GM12878 (cell line): ENCODE results near the gene COL23A1. TPM values are rescaled to one million over a fixed set of nuclear protein-coding genes. Genes with fewer than 3 reads are reported as not detected.

Experiments used
- ATAC-seq: fragments of 200-7000 bp; cut with Tn5 transposase; 3 replicates; pipeline ENCODE4 v1.9.1; 2020; ENCODE audit warnings: mild to moderate bottlenecking, moderate library complexity
- BruUV-seq: library from RNA; stranded (reverse); fragments of 400-500 nt; replicated peaks from 2 replicates; lab custom pipeline; 2021; lab: Mats Ljungman, UMichigan
- CTCF ChIA-PET: fragments of 300-600 bp; sonication (Branson Sonifier 250); formaldehyde crosslinking; extraction: SDS; loops from one replicate; lab custom pipeline; 2021; ENCODE audit warnings: inconsistent platforms; lab: Yijun Ruan, JAX
- POLR2A ChIA-PET: fragments of 350-600 bp; formaldehyde crosslinking; extraction: SDS; loops from one replicate; lab custom pipeline; 2021; ENCODE audit warnings: inconsistent platforms; lab: Charles Lee
- RAD21 ChIA-PET: fragments of 300-600 bp; sonication (Branson Sonifier 250); formaldehyde crosslinking; loops from one replicate; lab custom pipeline; 2023; ENCODE audit warnings: antibody characterized with exemption; ENCODE audit not compliant: unreplicated experiment; lab: Charles Lee
- SMC1A ChIA-PET: fragments of 300-600 bp; sonication (Branson Sonifier 250); formaldehyde crosslinking; loops from one replicate; lab custom pipeline; 2023; ENCODE audit not compliant: unreplicated experiment, uncharacterized antibody; lab: Charles Lee
- DNase-seq: peaks from one replicate; pipeline ENCODE4 v3.0.0-alpha.2; 2011; ENCODE audit warnings: low read depth, low spot score
- FAIRE-seq: peaks from 3 replicates; lab custom pipeline; 2011; peaks lifted over from hg19 to GRCh38; lab: Jason Lieb, UNC
- H2AFZ ChIP-seq: 2 replicates; pipeline ENCODE4 v1.6.0; 2011; ENCODE audit warnings: low read depth, low read length, control low read depth; ENCODE audit not compliant: control insufficient read depth
- H3K27ac ChIP-seq: 2 replicates; pipeline ENCODE4 v1.5.1; 2011; ENCODE audit warnings: control low read depth; ENCODE audit not compliant: control insufficient read depth, insufficient read depth
- H3K27me3 ChIP-seq, 2 experiments: replicated peaks in 1 of 2; 2 replicates each; pipeline versions ENCODE4 v1.6.0 to v1.6.1; 2011; ENCODE audit warnings: low read length in 1 of 2; ENCODE audit not compliant: control insufficient read depth in 2 of 2, insufficient read depth in 2 of 2
- H3K36me3 ChIP-seq, 2 experiments: 2 replicates each; pipeline ENCODE4 v1.5.1; 2011; ENCODE audit warnings: low read length in 1 of 2; ENCODE audit not compliant: control insufficient read depth in 2 of 2, insufficient read depth in 2 of 2
- H3K4me1 ChIP-seq: 2 replicates; pipeline ENCODE4 v1.6.1; 2011; ENCODE audit warnings: mild to moderate bottlenecking, low read length, moderate library complexity, mixed read lengths; ENCODE audit not compliant: control insufficient read depth, insufficient read depth
- H3K4me2 ChIP-seq: 2 replicates; pipeline ENCODE4 v1.6.0; 2011; ENCODE audit warnings: control low read depth; ENCODE audit not compliant: control insufficient read depth, insufficient read depth
- H3K4me3 ChIP-seq: fragments of 200-600 bp; sonication (generic); 2 replicates; pipeline ENCODE4 v1.5.1; 2016
- H3K79me2 ChIP-seq: 2 replicates; pipeline ENCODE4 v1.6.0; 2011; ENCODE audit warnings: low read length; ENCODE audit not compliant: control insufficient read depth, insufficient read depth
- H3K9ac ChIP-seq: 2 replicates; pipeline ENCODE4 v1.8.0; 2011; ENCODE audit warnings: low read length, control low read depth, mixed read lengths; ENCODE audit not compliant: control insufficient read depth, insufficient read depth
- H3K9me3 ChIP-seq: replicated peaks from 3 replicates; pipeline ENCODE4 v1.5.1; 2011; ENCODE audit warnings: mild to moderate bottlenecking, low read length; ENCODE audit not compliant: control insufficient read depth, insufficient read depth
- H4K20me1 ChIP-seq: 2 replicates; pipeline ENCODE4 v1.6.0; 2011; ENCODE audit not compliant: control insufficient read depth, insufficient read depth
- CBX5 ChIP-seq: sonication (generic); IDR thresholded peaks from 2 replicates; pipeline ENCODE4 v1.6.1; 2016; ENCODE audit warnings: low read depth, moderate library complexity, mild to moderate bottlenecking, inconsistent platforms
- CREB1 ChIP-seq: IDR thresholded peaks from 2 replicates; pipeline ENCODE4 v1.6.1; 2012; ENCODE audit warnings: low read depth, mild to moderate bottlenecking, inconsistent platforms
- CTCF ChIP-seq, 3 experiments: IDR thresholded peaks in 2 of 3; conservative IDR thresholded peaks in 1 of 3; 2 replicates each; pipeline ENCODE4 v1.5.1; 2011; ENCODE audit warnings: low read depth in 3 of 3, low read length in 3 of 3, mild to moderate bottlenecking in 3 of 3, control low read depth in 2 of 3, moderate library complexity in 2 of 3, inconsistent platforms in 1 of 3, mixed read lengths in 1 of 3; ENCODE audit not compliant: control insufficient read depth in 2 of 3, insufficient read depth in 1 of 3; ENCODE audit errors: extremely low read depth in 1 of 3
- EGR1 ChIP-seq, 2 experiments: IDR thresholded peaks; 1 replicate in 1 of 2; 2 replicates in 1 of 2; pipeline ENCODE4 v1.6.1; 2011 to 2012; ENCODE audit warnings: low read depth in 2 of 2, low read length in 2 of 2, borderline replicate concordance in 1 of 2, mild to moderate bottlenecking in 1 of 2, moderate library complexity in 1 of 2
- EZH2 ChIP-seq: IDR thresholded peaks from 2 replicates; pipeline ENCODE4 v1.6.1; 2012; ENCODE audit warnings: low read depth, mild to moderate bottlenecking, control low read depth, inconsistent platforms, low read length, borderline replicate concordance; ENCODE audit not compliant: control insufficient read depth
- FOXK2 ChIP-seq: fragments of 450-650 bp; IDR thresholded peaks from 2 replicates; pipeline ENCODE4 v1.6.1; 2017; ENCODE audit warnings: mild to moderate bottlenecking, moderate library complexity
- GATAD2B ChIP-seq: fragments of 450-650 bp; conservative IDR thresholded peaks from 2 replicates; pipeline ENCODE4 v1.6.1; 2017; ENCODE audit warnings: low read depth, mild to moderate bottlenecking, moderate library complexity
- NBN ChIP-seq: fragments of 450-650 bp; IDR thresholded peaks from 2 replicates; pipeline ENCODE4 v1.6.1; 2016
- PBX3 ChIP-seq: IDR thresholded peaks from 2 replicates; pipeline ENCODE4 v1.6.1; 2011; ENCODE audit warnings: mild to moderate bottlenecking, low read depth, low read length, moderate library complexity; ENCODE audit not compliant: insufficient replicate concordance
- SMAD1 ChIP-seq: fragments of 450-650 bp; IDR thresholded peaks from 2 replicates; pipeline ENCODE4 v1.6.1; 2018; ENCODE audit warnings: mild to moderate bottlenecking, low read depth; ENCODE audit not compliant: partially characterized antibody
- SMAD5 ChIP-seq: IDR thresholded peaks from 2 replicates; pipeline ENCODE4 v1.6.1; 2016; ENCODE audit warnings: antibody characterized with exemption, low read depth
- SP1 ChIP-seq: IDR thresholded peaks from one replicate; pipeline ENCODE4 v1.6.1; 2011; ENCODE audit warnings: low read depth, low read length
- YBX1 ChIP-seq: fragments of 450-650 bp; IDR thresholded peaks from 2 replicates; pipeline ENCODE4 v1.6.1; 2016; ENCODE audit warnings: antibody characterized with exemption
- ZNF274 ChIP-seq: IDR thresholded peaks from one replicate; pipeline ENCODE4 v1.8.0; 2011; ENCODE audit not compliant: insufficient read length, insufficient read depth
- ZNF592 ChIP-seq: fragments of 450-650 bp; IDR thresholded peaks from 2 replicates; pipeline ENCODE4 v1.6.1; 2017; ENCODE audit warnings: mild to moderate bottlenecking, moderate library complexity
- WGBS: methylation state at CpG from one replicate; pipeline ENCODE4 v1.1.6; 2016; ENCODE audit warnings: low lambda C conversion rate; ENCODE audit not compliant: insufficient replicate concordance, insufficient coverage; ENCODE audit errors: missing lambda C conversion rate; 5-methylcytosine and 5-hydroxymethylcytosine counted together
- in situ Hi-C: fragments of 300-500 bp; cut with MboI; formaldehyde crosslinking; loops from 9 replicates; pipeline ENCODE4 v1.14.3; 2018; ENCODE audit warnings: mixed read lengths
- intact Hi-C: fragments of 100-400 bp; cut with micrococcal nuclease; formaldehyde crosslinking; loops from one replicate; pipeline ENCODE4 v1.14.2; 2022; ENCODE audit not compliant: unreplicated experiment
- polyA plus RNA-seq, 11 experiments: library from polyadenylated mRNA; depleted of rRNA in 4 of 11; unstranded in 6 of 11; stranded (reverse) in 5 of 11; fragments of >200 nt; fragmentation: Nextera tagmentation in 4 of 11; fragmentation: Illumina TruSeq in 1 of 11; extraction: Ambion mirVana in 4 of 11; extraction: Trizol in 1 of 11; gene quantifications; 1 replicate in 1 of 11; 2 replicates in 10 of 11; pipeline versions ENCODE4 v1.2.1 to v1.2.3, GENCODE V29; 2011 to 2016; ENCODE audit warnings: inconsistent platforms in 2 of 11, missing spikeins in 2 of 11, low read depth in 1 of 11
- total RNA-seq, 4 experiments: library from RNA; depleted of rRNA in 3 of 4; stranded (reverse); fragments of >200 nt in 3 of 4; fragmentation: Illumina TruSeq in 1 of 4; extraction: Trizol in 1 of 4; gene quantifications; 2 replicates each; pipeline versions ENCODE4 v1.2.1 to v1.2.3, GENCODE V29; 2013 to 2021

COL23A1 gene
- total and polyA plus RNA-seq, 10 of the 15 experiments (the other 5 are each of a cell fraction or from before 2014, with no cell fraction given), result 0.03 to 0.83 (median 0.09) TPM; not detected in 5

GRCh38 chr5:178440181-178440580, 150.0 kb downstream of the COL23A1 start:
- ChIA-PET POLR2A (no interaction called here), RAD21 (no interaction called here), SMC1A (no interaction called here), CTCF (no interaction called here)
- Histone ChIP-seq H3K79me2 (no peaks in the 10 kb centered on the region), H3K4me3 (no peak overlapping the region), H3K27me3 (no peaks in the 10 kb centered on the region), H3K36me3 (no peaks in the 10 kb centered on the region), H3K27ac (no peak overlapping the region), H3K4me1 (no peaks in the 10 kb centered on the region), H3K9ac (no peak overlapping the region), H2AFZ (no peak overlapping the region), H3K4me2 (no peak overlapping the region), H4K20me1 (no peaks in the 10 kb centered on the region), H3K9me3 (no peaks in the 10 kb centered on the region)
- no peak for TF ChIP-seq GATAD2B
- no peak for TF ChIP-seq ZNF592
- no peak for TF ChIP-seq CBX5
- TF ChIP-seq EGR1 (IDR thresholded peaks at IDR 0.05; ENCODE audit: borderline replicate concordance in 1 of 2, low read depth in 2 of 2, low read length in 2 of 2), result no peak
- no peak for TF ChIP-seq EZH2
- no peak for TF ChIP-seq PBX3
- TF ChIP-seq CTCF (IDR thresholded peaks at IDR 0.05 in 2 of 3, conservative IDR thresholded peaks at IDR 0.05 in 1 of 3; ENCODE audit: control insufficient read depth in 2 of 3, extremely low read depth in 1 of 3, insufficient read depth in 1 of 3, low read depth in 3 of 3, low read length in 3 of 3), result no peak
- no peak for TF ChIP-seq ZNF274
- TF ChIP-seq NBN, result no peak
- TF ChIP-seq SMAD1, result no peak
- TF ChIP-seq SP1, result no peak
- TF ChIP-seq YBX1, result no peak
- TF ChIP-seq FOXK2, result no peak
- TF ChIP-seq CREB1, result no peak
- no peak for TF ChIP-seq SMAD5
- BruUV-seq, result no TSS peak
- in situ Hi-C loops (no loop called here), intact Hi-C loops (no loop called here)
- FAIRE-seq (no peak), DNase-seq (no peak), ATAC-seq (no peak)
- 63% methylated on average over 7 of the region's 7 CpGs for WGBS
